Esophagus squamous epithelium (tissue), 5 donors: Measurements from ENCODE around the gene ZNF124. TPM values are rescaled to one million over a fixed set of nuclear protein-coding genes. Genes with fewer than 3 reads are reported as not detected.

Experiments used
- DNase-seq: peaks from one replicate; lab custom pipeline; 2025; lab: John Stamatoyannopoulos, UW
- H3K27ac ChIP-seq, 4 donors: fragments of 200-600 bp; sonication (generic); one replicate each; pipeline ENCODE4 v1.5.1; 2016 to 2019; ENCODE audit warnings: mild to moderate bottlenecking in 1 of 4
- H3K27me3 ChIP-seq, 4 donors: fragments of 200-600 bp; sonication (generic); 1 replicate in 3 of 4; 2 replicates in 1 of 4; pipeline versions ENCODE4 v1.5.1 to v1.6.0; 2017 to 2021; ENCODE audit warnings: antibody characterized with exemption in 1 of 4
- H3K36me3 ChIP-seq, 3 donors: fragments of 200-600 bp; sonication (generic); one replicate each; pipeline ENCODE4 v1.5.1; 2016 to 2019
- H3K4me1 ChIP-seq, 3 donors: fragments of 200-600 bp; sonication (generic); one replicate each; pipeline ENCODE4 v1.5.1; 2017 to 2019
- H3K4me3 ChIP-seq, 4 donors: fragments of 200-600 bp; sonication (generic); 1 replicate in 3 of 4; 2 replicates in 1 of 4; pipeline ENCODE4 v1.5.1; 2016 to 2019; ENCODE audit warnings: mild to moderate bottlenecking in 2 of 4, moderate library complexity in 1 of 4
- H3K9me3 ChIP-seq, 3 donors: fragments of 200-600 bp; sonication (generic); one replicate each; pipeline ENCODE4 v1.5.1; 2016 to 2019
- POLR2A ChIP-seq, 4 donors: fragments of 450-650 bp; IDR thresholded peaks; one replicate each; pipeline ENCODE4 v1.6.1; 2017; ENCODE audit warnings: antibody characterized with exemption in 4 of 4, mild to moderate bottlenecking in 4 of 4, moderate library complexity in 3 of 4
- WGBS, 2 donors: methylation state at CpG; one replicate each; pipeline ENCODE4 v1.1.5; 2018; 5-methylcytosine and 5-hydroxymethylcytosine counted together
- intact Hi-C: fragments of 100-400 bp; cut with DNase I; formaldehyde crosslinking; loops from one replicate; pipeline ENCODE4 v1.15.0; 2022
- total RNA-seq, 4 donors: library from RNA; depleted of rRNA; stranded (reverse); fragments of >200 nt; gene quantifications; one replicate each; pipeline ENCODE4 v1.1.0, GENCODE V29; 2016
- TF ChIP-seq, protein P1 (sequence below), 6 experiments: fragments of 450-650 bp in 4 of 6; fragments of 200-600 bp in 2 of 6; sonication (generic) in 2 of 6; IDR thresholded peaks; one replicate each; pipeline ENCODE4 v1.5.1; 2016 to 2019; ENCODE audit warnings: antibody characterized with exemption in 6 of 6, mild to moderate bottlenecking in 4 of 6, moderate library complexity in 4 of 6
- donor health status: DM: yes; HTN: yes; CAD: no.

ZNF124 gene
- total RNA-seq, 4 donors from 2014 or later = 5.7 to 36.4 (median 14.1) TPM

DNA sequence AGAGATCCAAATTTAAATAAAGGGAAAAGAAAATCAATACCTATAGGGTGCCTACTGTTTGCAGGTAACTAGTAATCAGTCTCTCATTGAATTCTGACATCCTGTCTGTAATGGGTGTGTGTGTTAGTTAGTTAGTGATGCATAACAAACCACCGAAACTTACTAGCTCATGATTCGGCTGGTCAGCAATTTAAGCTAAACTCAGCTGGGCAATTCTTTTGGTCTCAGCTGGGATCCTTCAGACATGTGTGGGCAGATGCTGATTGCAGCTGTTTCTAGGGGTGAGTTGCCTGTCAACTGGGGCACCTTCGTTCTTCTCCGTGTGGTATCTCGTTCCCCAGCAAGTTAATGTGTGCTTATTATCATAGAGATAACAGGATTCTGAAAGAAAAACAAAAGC lies 40.2 kb upstream of the ZNF124 start:
- DNase-seq = no peak
- intact Hi-C loops = no loop called here
- no peak for TF ChIP-seq POLR2A (IDR thresholded peaks at IDR 0.05)

DNA sequence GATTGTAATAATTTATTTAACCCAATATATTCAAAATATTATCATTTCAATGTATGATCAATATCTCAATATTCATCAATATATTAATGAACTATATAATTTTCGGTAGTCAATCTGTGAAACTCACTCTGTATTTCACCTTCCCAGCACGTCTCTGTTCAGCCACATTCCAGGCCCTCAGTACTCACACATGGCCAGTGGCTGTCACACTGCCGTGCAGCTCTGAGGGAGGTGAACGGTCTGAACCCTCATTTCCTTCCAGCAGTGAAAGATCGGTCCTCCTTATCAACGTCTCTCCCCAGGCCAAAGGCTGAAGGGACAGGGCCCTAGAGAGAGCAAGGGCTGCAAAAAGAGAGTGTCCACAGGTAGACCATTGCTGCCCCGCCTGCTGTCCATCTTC lies 39.5 kb upstream of the ZNF124 start:
- peak overlapping the region in 2 of 4 donors; percentile 93 to 95 for H3K27ac ChIP-seq
- intact Hi-C loops = no loop called here
- TF ChIP-seq, protein P1, sequence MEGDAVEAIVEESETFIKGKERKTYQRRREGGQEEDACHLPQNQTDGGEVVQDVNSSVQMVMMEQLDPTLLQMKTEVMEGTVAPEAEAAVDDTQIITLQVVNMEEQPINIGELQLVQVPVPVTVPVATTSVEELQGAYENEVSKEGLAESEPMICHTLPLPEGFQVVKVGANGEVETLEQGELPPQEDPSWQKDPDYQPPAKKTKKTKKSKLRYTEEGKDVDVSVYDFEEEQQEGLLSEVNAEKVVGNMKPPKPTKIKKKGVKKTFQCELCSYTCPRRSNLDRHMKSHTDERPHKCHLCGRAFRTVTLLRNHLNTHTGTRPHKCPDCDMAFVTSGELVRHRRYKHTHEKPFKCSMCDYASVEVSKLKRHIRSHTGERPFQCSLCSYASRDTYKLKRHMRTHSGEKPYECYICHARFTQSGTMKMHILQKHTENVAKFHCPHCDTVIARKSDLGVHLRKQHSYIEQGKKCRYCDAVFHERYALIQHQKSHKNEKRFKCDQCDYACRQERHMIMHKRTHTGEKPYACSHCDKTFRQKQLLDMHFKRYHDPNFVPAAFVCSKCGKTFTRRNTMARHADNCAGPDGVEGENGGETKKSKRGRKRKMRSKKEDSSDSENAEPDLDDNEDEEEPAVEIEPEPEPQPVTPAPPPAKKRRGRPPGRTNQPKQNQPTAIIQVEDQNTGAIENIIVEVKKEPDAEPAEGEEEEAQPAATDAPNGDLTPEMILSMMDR (IDR thresholded peaks at IDR 0.05) = no peak
- TF ChIP-seq POLR2A (IDR thresholded peaks at IDR 0.05) = no peak
- no peaks in the 10 kb centered on the region for H3K9me3 ChIP-seq
- no peaks in the 10 kb centered on the region for H3K27me3 ChIP-seq
- WGBS, 2 donors = 39 to 66% methylated on average over 7 of the region's 7 CpGs
- no peak for DNase-seq
- no peak overlapping the region for H3K4me3 ChIP-seq
- H3K4me1 ChIP-seq = peaks cover 0 to 47% (median 9%) of the 10 kb centered on the region in 3 donors
- peaks cover 0 to 10% (median 0%) of the 10 kb centered on the region in 3 donors for H3K36me3 ChIP-seq

More for the DNA sequence above, 40.2 kb upstream of the ZNF124 start:
- Histone ChIP-seq H3K4me1 (peaks cover 0 to 46% (median 9%) of the 10 kb centered on the region in 3 donors), H3K36me3 (peaks cover 0 to 4% (median 0%) of the 10 kb centered on the region in 3 donors), H3K27me3 (no peaks in the 10 kb centered on the region), H3K9me3 (no peaks in the 10 kb centered on the region), H3K4me3 (no peak overlapping the region), H3K27ac (no peak overlapping the region)
- 45 to 48% methylated on average over 5 of the region's 5 CpGs for WGBS, 2 donors

DNA sequence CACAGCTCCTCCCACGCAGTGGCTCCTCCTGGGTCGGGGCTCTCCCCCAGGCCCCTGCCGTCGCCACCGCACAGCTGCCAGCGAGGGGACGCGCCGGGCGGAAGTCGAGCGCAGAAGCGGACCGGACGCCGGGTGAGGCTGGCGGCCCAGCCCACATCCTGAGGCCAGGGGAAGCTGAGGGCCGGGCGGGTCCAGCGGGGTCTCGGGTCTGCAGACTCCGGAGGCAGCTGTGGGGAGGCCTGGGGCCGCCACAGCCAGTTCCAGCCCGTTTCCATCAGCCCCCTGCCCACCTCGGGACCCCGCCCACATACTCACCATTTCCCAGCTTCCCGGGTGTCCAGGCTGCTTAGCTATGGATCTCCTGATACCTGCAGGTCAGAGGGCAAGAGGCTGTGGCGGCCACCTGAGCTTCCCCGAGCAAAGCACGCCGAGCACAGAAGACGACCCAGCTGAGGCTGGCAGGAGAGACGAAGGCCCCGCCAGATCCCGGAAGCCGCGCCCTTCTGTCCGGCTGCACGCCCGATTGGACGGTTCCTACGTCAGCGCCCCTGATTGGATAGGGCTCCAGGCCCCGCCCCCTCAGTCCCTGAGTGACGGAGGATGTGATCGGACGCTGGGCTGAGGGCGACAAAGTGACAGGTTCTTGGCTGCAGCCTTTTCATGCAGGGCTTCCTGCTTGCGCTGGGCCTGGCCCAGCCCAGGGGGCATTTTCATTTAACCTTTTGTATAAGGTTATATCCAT lies 38.7 kb upstream of the ZNF124 start:
- H3K4me3 ChIP-seq = peak overlapping the region; percentile 71 to 97 (median 80)
- intact Hi-C loops = no loop called here
- H3K36me3 ChIP-seq = peaks cover 0 to 17% (median 0%) of the 10 kb centered on the region in 3 donors
- peak; percentile 84 for DNase-seq
- WGBS, 2 donors = 0% methylated on average over 7 of the region's 49 CpGs
- no peaks in the 10 kb centered on the region for H3K9me3 ChIP-seq
- H3K4me1 ChIP-seq = peaks cover 0 to 47% (median 9%) of the 10 kb centered on the region in 3 donors
- H3K27me3 ChIP-seq = no peaks in the 10 kb centered on the region
- TF ChIP-seq POLR2A (IDR thresholded peaks at IDR 0.05) = peak in 2 of 4 donors; percentile 62 to 85
- TF ChIP-seq, protein P1 (IDR thresholded peaks at IDR 0.05) = no peak
- H3K27ac ChIP-seq = peak overlapping the region; percentile 89 to 97 (median 94)

DNA sequence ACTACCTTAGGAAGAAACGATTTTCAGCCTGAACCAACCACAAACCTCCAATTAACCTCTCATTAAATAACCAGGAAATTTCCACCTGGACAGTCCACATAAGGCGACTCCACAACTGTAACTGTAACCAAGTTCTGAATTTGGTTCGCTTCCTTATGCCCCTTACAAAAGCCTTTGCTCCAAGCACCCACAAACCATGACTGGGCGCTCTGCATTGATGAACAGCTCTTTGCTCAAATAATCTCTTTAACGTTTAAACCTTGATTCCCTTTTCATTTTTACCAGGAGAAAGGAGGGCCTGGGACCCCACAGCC lies 38.2 kb upstream of the ZNF124 start:
- Histone ChIP-seq H3K27ac (peak overlapping the region; percentile 89 to 97 (median 94)), H3K9me3 (no peaks in the 10 kb centered on the region), H3K27me3 (no peaks in the 10 kb centered on the region), H3K4me1 (peaks cover 0 to 47% (median 9%) of the 10 kb centered on the region in 3 donors), H3K4me3 (peak overlapping the region; percentile 71 to 97 (median 80)), H3K36me3 (peaks cover 0 to 18% (median 0%) of the 10 kb centered on the region in 3 donors)
- TF ChIP-seq, protein P1 (IDR thresholded peaks at IDR 0.05) = no peak
- no peak for DNase-seq
- intact Hi-C loops = no loop called here
- WGBS, 2 donors = 2 to 5% methylated on average over 5 of the region's 5 CpGs

DNA sequence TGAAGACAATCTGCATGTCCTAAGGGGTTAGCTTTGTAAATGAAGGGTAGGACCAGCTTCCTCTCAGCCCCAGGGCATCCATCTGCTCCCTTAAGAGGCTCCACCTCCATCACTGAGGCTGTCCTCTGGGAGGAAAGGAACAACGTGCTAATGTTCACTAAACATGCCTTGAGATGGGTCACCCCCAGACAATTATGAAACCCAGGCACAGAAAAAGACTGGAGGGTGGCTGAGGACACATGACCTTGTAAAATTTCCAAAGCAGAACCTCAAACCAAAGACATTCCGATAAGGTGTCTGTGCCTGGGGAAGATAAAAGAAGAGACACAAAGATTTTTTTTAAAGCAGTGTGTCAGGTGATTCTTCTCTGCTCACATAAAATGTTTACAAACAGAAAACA lies 37.6 kb upstream of the ZNF124 start:
- H3K9me3 ChIP-seq = no peaks in the 10 kb centered on the region
- H3K4me1 ChIP-seq = peaks cover 0 to 47% (median 9%) of the 10 kb centered on the region in 3 donors
- no peak for TF ChIP-seq POLR2A (IDR thresholded peaks at IDR 0.05)
- TF ChIP-seq, protein P1 (IDR thresholded peaks at IDR 0.05) = no peak
- intact Hi-C loops = no loop called here
- WGBS, 2 donors = 18 to 38% methylated on average over 2 of the region's 2 CpGs
- no peak overlapping the region for H3K27ac ChIP-seq
- peaks cover 0 to 18% (median 0%) of the 10 kb centered on the region in 3 donors for H3K36me3 ChIP-seq
- no peak for DNase-seq
- H3K27me3 ChIP-seq = no peaks in the 10 kb centered on the region
- H3K4me3 ChIP-seq = peak overlapping the region in 3 of 4 donors; percentile 71 to 97 (median 81)
